Loucy (cell line): ENCODE measurements around the gene CHMP4A.

Source experiments
- CTCF ChIP-seq: fragments of 200-600 bp; sonication (generic); conservative IDR thresholded peaks from 2 replicates; pipeline ENCODE4 v1.5.1; 2014; ENCODE audit warnings: mild to moderate bottlenecking, antibody characterized with exemption, low read length
- EZH2phosphoT487 ChIP-seq: fragments of 200-600 bp; IDR thresholded peaks from 2 replicates; pipeline ENCODE4 v1.6.1; 2018; ENCODE audit warnings: antibody characterized with exemption, mild to moderate bottlenecking, moderate library complexity, borderline replicate concordance

- TF ChIP-seq CTCF = no peak
- no peak for TF ChIP-seq EZH2phosphoT487
Observed at GRCh38 chr14:24258548-24259265, 45.4 kb upstream of the CHMP4A start.
